Skin of body (tissue), 2 donors: ENCODE results near the gene GLOD5. TPM values are rescaled to one million over a fixed set of nuclear protein-coding genes. Genes with fewer than 3 reads are reported as not detected.

Experiments used
- DNase-seq: peaks from one replicate; lab custom pipeline; 2025; lab: John Stamatoyannopoulos, UW
- total RNA-seq: library from RNA; depleted of rRNA; stranded (reverse); fragments of >200 nt; gene quantifications from one replicate; pipeline ENCODE4 v1.2.3, GENCODE V29; 2014

GLOD5 gene
- total RNA-seq, 1 donor from 2014 or later = not detected

- no peak for DNase-seq
These were observed 7.8 kb upstream of the GLOD5 start for GRCh38 chrX:48753708-48754228.

DNA sequence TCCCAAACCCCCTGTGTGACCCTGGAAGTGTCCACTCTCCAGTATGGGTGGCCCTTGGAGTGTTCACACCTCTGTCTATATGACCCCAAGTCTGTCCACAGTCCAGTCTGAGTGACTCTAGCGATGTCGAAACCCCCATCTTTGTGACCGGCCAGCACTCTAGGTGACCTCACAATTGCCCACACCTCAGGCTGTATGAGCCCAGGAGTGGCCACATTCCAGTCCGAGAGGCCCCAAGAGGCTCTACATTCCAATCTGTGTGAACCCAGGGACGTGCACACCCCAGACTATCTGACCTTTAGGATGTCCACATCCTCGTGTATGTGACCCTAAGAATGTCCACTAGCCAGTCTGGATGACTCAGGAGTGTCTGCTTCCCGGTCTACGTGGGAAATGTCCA is 7.3 kb upstream of the GLOD5 start:
- DNase-seq = no peak

- DNase-seq = no peak
These were observed 7.7 kb downstream of the GLOD5 start for GRCh38 chrX:48769230-48769629.

DNA sequence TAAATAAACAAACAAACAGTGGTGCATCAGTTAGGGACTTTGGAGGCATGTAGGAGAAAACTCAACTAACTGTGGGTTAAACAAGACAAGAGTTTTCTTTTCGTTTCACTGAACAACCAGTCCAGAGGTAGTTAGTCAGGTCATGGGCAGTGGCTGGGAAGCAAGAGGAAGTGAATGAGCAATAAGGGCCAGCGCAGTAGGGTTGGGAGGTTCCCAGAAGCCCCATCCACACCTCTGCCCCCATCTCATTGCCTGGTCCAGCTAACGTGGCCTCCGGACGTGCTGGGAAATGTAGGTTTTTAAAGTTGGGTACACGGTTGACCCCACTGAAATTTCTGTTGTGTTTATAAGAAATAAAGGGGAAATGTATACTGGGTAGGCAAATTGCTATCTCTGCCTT is 8.7 kb downstream of the GLOD5 start:
- no peak for DNase-seq

GRCh38 chrX:48772602-48773001 is 11.1 kb downstream of the GLOD5 start:
- no peak for DNase-seq

DNA sequence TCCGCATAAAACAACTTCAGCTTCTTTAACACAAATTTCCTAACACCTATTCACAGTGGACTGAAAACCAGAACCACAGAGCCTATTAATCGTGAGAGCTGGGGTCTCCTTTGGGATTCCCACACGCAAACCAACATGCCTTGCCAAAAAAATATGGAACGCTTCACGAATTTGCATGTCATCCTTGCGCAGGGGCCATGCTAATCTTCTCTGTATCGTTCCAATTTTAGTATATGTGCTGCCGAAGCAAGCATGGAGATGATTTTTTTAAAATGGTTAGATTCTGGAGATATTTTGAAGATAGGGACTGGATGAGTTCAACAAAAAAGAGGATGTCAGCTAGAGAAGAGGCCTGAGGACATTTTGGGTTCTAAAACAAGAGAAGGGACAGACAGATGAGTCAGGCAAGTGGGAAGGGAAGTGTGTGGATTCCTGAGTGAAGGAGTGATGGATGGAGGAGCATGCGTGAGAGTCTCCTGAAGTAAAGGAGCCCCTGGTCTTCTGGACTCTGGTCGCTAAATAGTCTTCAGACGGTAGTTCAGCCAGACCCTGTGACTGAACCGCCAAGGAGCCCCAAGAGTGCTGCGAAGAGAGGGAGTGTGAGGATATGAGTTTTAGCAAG is 15.4 kb downstream of the GLOD5 start:
- DNase-seq = no peak

DNA sequence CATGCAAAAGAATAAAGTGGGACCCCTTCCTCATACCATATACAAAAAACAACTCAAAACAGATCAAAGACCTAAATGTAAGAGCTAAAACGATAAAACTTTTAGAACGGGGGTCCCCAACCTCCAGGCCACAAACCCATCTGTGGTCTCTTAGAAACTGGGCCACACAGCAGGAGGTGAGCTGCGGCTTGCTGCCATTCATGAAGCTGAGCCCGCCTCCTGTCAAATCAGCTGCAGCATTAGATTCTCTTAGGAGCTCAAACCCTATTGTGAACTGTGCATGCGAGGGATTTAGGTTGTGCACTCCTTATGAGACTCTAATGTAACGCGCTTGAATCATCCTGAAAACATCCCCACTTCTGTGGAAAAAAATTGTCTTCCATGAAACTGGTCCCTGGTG is 17.9 kb downstream of the GLOD5 start:
- no peak for DNase-seq

DNA sequence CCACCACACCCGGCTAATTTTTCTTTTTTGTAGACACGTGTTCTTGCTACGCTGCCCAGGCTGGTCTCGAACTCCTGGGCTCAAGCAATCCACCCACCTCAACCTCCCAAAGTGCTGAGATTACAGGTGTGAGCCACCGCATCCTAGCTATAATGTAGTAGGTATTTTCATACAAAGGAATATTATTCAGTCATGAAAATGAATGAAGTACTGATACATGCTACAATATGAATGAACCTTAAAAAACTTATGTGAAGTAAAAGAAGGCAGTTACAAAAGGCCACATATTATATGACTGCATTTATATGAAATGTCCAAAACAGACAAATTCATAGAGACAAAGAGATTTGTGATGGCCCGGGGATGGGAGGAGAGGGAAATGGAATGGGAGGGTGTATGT is 20.2 kb downstream of the GLOD5 start:
- DNase-seq = no peak

GRCh38 chrX:48782216-48782615 is 20.7 kb downstream of the GLOD5 start:
- DNase-seq = no peak

GRCh38 chrX:48782795-48783194 is 21.2 kb downstream of the GLOD5 start:
- DNase-seq = no peak

DNA sequence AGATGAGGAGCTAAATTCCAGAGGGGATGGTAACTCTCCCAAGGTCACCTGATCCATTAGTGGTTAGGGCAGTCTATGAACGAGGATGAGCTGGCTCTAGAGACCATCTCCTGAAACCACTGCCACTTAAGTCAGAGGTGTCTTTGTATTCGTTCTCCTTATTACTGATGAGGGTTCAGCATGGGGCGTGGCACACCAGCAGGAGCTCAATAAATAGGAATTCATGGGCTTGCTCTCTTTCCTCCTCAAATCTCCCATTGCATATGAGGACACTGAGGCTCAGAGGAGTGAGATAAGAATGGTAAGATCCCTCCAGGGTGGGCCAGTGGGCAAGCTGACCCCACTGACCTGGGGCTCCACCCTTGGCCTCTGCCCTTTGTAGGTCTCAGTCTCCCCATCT is 23.2 kb downstream of the GLOD5 start:
- DNase-seq = no peak

DNA sequence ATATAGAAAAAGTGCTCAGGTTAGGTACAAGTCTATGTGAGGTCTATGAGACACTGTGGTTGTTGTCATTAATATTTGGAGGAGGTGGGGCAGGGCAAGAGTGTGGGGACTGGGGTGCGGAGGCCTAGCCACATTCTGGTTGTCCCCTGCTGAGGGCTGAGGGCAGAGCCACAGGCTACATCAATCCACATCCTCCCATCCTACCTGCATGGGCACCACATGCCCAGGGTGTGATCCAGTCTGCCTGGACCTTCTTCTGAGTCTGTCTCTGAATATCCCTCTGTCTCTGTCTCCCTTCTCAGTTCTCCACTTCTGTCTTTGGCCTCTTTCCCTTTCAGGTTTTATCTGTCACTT is 23.6 kb downstream of the GLOD5 start:
- DNase-seq = no peak

DNA sequence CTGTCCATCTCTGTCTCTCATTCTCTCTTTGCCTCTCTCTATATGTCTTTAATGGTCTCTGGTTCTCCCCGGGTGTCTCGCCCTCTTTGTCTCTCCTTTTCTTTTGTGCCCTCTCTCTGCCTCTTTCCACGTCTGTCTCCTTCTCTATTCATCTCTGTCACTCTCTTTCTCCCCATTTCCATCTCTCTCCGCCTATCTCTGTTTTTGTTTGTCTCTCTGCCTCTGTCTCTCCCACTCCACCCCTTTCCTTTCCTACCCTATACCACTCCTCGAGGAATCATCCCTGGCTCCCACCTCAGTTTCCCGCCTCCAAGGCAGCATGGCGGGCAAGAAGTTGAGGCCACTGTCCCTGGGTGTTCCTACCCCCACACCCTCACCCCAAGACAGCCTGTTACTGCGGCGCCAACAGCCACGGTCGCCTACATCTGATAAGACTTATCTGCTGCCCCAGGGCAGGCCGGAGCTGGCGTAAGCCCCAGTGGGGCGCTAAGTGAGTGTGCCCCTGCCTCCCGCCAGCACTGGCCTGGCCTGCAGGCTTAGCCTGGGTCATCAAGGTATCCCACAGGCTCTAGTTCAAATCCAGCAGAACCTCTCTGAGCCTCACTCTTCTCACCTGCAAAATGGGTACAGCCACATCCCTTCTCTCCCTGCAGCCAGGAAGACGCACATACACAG is 24.1 kb downstream of the GLOD5 start:
- no peak for DNase-seq

DNA sequence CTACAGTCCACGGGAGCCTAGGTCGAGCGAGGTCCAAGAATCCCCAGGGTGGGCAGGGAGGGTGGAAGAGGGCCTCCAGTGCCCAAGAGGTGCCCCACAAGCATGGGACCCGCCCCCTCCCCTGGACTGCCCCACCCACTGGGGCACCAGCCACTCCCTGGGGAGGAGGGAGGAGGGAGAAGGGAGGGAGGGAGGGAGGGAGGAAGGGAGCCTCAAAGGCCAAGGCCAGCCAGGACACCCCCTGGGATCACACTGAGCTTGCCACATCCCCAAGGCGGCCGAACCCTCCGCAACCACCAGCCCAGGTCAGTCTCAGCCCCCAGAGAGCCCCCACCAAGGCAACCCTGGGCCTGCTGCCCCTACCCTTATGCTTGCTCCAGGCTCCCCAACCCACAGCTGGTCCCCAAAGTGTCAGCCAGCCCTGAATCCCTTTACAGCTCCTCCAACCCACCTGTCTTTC is 24.8 kb downstream of the GLOD5 start, which contains the start of gene GATA1:
GATA1 (plus strand) TSS at position 250 of the 460 bp plus-strand sequence. CDS start 4,520 bp downstream, outside the sequence.
- no peak for DNase-seq

DNA sequence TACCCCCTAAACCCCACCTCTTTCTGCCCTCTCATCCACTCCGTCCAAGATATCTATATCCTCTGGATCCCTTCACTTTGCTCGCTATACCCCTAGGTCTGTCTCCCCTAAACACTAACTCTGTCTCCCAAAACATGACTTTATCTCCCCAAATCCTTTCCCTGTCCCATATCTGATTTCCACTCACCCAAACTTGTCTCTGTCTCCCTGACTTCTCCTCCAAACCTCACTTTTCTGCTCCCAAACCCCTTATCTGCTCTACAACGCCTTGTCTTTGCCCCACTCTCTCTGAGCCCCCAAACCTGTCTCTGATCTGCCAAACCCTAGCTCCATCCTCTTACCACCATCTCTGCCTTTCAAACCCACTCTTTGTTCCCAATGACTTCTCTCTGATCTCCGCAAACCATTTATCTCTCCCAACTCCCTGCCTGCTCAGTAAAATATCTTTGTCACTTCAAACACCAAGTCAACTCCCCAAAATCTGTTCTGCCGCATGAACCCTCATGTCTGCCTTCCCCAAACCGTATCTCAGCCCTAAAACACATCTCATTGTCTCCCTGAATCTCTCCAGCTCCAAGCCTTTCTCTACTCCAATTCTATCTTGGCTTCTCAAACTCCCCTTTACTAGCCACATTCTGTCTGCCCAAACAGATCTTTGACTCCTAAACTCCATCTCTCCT is 25.4 kb downstream of the GLOD5 start:
- DNase-seq = no peak

- no peak for DNase-seq
These were observed 26.2 kb downstream of the GLOD5 start for GRCh38 chrX:48787505-48788443.

DNA sequence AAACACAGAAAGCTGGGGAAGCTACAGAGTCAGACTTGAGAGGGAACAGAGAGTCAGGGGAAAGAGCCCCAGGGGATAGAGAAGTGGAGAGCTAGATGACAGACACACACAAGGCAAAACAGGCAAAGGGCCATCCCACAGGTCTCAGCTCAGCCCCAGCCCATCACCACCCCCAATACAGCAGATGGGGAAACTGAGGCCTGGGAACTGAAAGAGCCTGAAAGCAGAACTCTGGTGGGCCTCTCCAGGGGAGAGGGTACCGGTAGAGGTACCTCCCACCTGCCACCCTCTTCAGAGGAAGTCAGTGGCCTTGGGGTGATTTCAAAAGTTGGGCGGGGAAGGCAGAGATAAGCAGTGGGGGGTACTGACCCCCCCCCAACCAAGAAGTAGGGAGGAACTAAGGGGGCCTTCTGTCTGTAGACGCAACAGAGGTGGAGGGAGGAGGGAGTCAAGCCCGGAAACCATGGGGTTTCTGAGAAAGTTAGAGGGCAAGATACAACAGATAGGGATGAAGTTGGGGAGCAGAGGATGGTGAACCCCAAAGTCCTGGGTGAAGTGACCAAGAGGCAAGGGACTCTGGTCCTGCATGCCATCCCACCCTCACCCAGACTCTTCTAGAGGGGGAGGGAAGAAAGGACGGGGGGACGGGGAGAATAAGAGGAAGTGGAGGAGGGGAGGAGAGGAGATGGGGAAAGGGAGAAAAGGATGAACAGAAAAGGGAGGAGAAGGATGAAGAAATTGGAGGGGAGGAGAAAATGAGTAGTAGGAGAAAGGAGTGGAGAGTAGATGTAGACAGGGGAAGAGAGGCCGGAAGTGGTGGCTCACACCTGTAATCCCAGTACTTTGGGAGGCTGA is 28.0 kb downstream of the GLOD5 start:
- no peak for DNase-seq

- DNase-seq = no peak
These were observed 28.9 kb downstream of the GLOD5 start for GRCh38 chrX:48790477-48790876.

GRCh38 chrX:48791063-48791820 is 29.7 kb downstream of the GLOD5 start:
- DNase-seq = no peak

DNA sequence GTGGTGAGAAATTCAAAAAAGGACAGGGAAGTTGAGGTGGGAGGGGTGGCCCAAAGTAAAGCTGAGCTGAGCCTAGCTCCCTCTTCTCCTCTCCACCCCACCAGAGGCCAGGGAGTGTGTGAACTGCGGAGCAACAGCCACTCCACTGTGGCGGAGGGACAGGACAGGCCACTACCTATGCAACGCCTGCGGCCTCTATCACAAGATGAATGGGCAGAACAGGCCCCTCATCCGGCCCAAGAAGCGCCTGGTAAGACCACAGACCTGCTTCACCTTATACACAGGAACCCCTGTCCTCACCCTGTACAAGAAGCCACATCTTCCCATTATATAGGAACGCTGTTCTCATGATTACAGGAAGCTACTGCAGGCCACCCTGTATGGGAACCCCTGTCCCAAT is 30.7 kb downstream of the GLOD5 start:
- no peak for DNase-seq
